GM21381 (cell line): ENCODE data around the gene AJM1.

Source experiments
- ATAC-seq: cut with Tn5 transposase; IDR thresholded peaks from one replicate; pipeline ENCODE4 v1.9.1; 2021; ENCODE audit warnings: mild to moderate bottlenecking, moderate library complexity; ENCODE audit not compliant: unreplicated experiment

AJM1 gene

DNA sequence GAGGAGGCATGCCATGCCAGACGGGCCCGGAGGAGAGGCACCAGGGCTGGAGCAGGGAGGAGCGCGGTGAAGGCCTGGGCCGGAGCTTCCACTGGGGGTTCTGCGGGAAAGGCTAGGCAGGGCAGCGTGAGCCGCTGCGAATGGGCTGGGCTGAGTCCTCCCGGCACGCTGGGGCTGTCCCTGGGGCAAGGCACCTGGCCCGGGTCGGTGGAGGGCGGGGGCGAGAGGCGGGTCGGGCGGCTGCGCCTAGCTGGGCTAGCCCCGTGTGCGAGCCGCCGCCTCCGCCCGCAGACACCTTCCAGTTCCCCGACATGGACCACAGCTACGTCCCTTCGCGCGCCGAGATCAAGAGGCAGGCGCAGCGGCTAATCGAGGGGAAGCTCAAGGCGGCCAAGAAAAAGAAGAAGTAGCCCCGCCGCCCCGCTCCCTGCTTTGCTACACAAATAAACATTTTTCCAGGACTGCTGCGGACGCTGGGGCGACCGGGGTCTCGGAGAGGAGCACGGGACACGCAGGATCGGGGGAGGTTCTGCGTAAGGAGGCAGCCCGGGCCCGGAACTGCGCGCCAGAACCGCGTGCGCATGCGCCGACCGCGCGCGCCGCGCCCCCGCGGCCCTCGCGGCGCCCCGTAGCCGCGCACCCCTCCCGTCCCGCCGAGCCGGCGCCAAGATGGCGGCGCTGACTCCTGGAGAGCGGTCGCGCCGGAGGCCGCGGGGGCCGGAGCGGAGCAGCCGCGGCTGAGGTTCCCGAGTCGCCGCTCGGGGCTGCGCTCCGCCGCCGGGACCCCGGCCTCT is 34.8 kb upstream of the AJM1 start, which contains the start of gene RABL6:
Gene RABL6 (plus strand): TSS at position 668 of the 794 bp plus-strand sequence. CDS start 249 bp downstream, outside the sequence.
- ATAC-seq, result peak; percentile 69

- peak; percentile 32 for ATAC-seq
Observed at GRCh38 chr9:136808075-136808805, 34.0 kb upstream of the AJM1 start.

DNA sequence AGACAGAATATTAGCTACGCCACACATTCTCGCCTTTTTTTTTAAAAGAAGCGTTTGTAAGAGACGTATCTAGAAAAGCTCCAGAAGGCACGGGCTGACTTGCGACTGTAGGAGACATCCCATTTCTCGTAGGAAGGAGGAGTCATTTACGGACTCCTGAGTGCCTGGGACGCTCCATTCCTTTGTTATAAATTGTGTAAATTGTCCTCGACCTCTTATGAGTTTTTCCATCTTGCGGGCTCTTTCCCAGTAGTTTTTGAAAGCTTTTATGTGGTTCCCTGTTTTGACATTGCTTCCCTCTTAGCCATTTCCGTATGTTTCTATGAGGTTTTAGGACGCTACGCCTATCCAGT is 33.5 kb upstream of the AJM1 start:
- ATAC-seq, result no peak

DNA sequence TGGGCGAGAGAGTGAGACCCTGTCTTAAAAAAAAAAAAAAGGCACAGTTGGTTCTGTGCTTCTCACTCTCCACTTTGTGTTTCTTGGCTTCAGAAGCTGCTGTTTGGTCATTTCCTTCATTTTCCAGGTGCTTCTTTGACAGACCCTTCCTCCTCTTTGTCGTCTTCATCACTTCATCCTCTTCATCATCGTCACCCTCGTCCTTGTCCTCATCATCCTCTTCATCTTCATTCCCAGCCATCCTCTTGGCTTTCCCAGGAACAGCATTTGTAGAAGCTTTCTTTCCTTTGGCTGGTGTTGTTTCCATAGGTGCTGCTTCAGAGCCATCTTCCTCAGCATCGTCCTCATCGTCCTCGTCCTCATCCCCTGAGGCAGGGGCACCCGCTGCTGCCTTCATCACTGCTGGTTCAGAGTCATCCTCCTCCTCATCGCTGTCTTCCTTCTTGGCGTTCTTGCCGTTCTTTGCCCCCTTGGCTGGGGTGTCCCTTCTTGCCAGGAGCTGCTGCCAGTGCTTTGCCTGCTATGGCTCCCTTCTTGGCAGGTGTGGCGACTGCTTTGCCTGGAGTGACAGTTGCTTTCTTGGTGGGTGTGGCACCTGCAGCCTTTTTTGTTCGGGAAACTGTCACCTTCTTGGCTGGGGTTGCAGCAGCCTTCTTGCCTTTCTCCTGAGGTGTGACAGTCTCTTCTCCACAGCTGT is 27.4 kb upstream of the AJM1 start:
- ATAC-seq, result no peak

DNA sequence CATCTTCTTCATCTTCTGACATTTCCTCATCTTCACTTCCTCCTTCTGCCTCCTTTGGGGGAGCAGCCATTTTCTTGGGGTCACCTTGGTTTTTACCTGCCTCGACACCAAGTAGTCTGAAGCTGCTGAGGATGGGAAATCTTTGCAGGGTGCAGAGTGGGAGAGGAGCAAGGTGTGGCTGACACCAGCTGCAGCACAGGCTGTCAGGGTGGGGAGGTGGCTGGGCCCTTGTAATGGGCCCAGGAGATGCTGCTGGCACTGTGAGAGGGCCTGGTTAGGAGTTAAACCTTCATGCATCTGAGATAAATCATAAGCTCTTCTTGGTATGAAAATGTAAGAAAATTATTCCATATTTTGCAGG is 26.9 kb upstream of the AJM1 start:
- no peak for ATAC-seq

DNA sequence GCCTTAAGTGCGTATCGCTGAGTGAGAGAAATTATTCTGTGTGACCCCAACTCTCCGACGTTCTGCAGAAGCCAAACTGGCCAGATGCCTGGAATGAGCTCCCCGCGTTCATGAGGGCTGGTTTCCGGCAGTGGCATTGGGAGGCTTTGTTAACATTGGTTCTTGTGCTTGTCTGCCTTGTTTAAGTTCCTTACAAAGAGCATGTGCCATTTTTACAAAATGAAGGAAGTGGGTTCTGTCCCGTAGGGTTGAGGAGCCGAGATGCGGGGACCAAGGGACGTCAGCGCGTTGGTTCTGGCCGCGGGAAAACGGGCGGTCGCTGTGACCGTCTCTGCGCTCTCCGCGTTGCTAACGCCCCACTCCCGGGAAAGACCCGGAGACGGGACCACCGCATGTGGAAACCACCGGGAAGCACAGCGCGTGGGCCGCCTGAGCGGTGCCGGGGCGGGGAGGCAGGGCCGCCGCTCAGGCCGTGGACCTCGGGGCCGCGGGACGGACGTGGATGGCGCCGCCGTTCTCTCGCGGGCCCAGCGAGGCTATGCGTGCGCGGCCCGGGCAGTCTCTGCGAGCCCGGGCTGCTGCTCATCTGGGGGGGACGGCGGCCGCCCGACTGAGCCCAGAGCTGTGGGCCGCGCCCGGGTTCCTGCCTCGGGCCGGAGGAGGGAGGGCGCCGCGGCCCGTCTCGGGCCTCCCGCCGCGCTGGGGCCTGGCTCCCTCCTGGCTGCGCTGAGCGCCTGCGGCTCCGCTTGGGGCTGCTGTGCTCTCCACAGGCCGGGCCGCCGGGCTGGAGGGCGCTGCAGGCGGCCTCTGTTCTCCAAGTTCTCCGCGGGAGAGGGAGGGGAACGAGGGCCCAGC is 21.1 kb upstream of the AJM1 start:
- ATAC-seq, result no peak

GRCh38 chr9:136821826-136822544 is 20.3 kb upstream of the AJM1 start:
- no peak for ATAC-seq

DNA sequence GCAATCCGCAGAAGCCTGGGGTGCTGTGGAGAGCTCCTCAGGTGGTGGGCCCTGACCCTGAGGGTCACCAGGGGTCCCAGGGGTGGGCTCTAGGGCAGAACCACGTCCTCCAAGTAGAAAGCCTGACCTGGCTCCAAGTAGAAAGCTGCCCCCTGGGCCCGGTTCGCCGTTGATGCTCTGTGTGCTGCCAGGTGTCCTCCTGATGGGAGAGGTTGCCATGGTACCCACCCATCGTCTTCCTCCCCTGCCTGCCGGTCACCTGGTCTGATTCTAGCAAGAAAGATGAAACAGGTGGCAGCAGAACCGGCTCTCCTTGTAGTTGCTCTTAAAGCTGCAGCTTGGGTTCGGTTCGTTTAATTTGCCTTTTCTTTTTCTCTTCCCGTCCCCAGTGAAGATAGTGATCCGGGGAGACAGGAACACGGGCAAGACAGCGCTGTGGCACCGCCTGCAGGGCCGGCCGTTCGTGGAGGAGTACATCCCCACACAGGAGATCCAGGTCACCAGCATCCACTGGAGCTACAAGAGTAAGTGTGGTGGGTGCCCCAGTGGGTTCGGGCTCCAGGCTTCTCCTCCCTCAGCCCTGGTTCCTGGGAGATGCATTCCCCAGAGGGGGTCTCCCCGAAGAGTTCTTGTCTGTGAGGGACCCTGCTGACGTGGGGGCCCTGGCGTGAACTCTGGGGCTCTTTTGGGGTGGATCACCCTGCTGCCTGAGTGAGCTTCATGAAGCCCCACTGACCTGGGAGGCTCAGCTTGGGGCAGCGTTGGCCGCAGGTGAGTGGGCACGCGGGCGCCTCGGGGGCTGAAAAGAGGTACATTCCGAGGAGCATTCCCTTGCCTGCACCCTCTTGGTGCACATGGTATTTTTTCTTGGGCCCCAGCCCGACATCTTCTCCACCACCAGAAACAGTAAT is 18.9 kb upstream of the AJM1 start:
- no peak for ATAC-seq

DNA sequence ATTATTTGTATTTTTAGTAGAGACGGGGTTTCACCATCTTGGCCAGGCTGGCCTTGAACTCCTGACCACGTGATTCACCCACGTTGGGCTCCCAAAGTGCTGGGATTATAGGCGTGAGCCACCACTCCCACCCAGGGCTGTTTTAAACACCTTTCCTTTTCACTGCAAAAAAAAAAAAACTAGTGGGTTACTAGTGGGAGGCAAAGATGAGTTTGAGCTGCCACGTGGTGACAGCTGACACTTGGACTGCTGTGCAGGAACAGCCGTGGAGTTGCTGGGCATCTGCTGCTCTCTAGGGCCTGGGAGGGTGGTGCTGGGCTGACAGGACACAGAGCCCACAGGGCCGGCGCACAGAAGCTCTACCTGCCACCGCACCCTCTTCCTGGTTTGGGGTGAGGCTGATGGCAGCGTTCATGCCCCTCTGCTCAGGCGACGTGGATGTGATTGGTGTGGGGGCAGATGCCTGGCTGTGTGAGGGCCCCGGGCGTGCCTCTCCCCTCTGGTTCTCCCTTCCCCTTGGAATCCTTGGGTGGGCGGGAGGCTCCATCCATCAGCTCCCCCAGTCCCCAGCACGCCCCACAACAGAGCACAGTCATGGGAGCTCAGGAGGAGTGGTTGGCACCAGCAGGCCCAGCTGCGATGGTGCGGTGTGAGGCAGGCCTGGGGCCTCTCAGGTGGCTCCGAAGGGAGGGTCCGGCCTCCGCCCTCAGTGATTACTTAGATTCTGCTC is 17.6 kb upstream of the AJM1 start:
- ATAC-seq, result no peak

GRCh38 chr9:136825295-136826187 is 16.7 kb upstream of the AJM1 start:
- ATAC-seq, result no peak

GRCh38 chr9:136826188-136826541 is 16.1 kb upstream of the AJM1 start:
- no peak for ATAC-seq

DNA sequence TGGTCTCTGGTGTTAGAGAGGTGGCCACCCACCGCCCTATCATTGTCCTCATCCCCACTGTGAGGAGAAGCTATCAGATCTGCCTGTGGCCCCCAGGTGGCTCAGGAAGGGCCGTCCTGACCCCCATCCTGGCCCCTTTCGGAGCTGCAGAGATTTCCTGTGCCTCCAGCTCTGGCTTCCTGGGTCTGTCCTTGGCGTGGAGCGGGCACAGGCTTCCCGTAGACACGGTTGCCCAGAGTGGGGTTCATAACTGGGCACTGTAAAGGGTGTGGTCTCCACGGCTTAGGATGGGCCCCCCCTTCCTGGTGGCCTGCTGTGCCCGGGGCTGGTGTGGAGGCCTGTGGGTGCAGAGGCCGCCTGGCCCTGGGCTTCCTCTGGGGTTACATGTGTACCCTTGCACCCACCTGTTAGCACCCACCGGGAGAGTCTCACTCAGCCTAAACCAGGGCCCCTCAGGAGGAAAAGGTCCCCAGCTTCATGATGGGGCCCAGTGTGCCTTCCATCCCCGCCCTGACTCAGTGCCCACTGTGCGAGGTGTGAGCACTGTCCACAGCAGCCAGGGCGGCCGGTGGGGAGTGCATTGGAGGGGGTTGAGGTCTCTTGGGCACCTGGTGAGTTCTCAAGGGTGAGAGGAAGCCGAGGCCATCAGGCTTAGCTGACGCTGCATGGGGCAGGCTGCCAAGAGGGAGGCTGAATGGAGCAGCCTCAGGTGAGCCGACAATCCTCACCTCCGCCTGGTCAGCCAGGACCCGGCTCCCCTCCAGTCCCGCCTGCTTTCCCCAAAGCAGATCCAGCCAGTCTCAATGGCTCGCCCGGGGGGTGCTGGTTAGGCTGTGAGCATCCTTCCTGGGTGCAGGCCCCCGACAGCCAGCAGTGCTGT is 15.3 kb upstream of the AJM1 start:
- no peak for ATAC-seq

DNA sequence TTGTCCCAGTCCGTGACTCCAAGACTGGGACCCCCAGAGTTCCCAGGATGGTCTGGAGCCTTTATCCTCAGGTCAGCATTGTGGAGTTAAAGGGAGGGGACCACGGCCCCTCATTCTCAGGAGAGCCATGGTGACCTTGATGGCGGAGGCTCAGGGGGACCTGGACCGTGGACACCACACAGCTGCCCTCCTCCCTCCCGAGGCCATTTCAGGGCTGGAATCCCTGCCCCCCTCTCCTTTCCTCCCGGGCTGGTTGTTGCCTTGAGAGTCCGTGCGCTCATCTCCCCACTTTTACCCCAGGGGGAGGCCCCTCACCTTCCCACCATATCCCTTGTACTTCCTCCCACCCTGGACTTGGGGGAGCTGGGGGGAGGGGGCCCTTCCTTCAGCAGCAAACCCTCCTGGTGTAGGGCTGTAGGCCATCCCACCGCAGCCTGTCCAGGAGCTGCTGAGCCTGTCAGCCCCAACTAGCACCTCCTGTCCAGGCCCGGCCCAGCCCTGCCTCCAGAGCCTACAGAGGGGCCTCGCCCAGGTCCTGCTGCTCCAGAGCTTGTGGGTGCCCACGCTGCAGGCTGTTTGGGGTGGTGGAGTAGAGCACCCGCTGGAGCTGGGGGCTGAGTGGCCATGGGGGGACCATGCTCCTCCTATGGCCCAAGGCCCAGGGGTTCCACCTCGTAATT is 14.3 kb upstream of the AJM1 start:
- ATAC-seq, result no peak

- ATAC-seq, result no peak
Observed at GRCh38 chr9:136828474-136829140, 13.7 kb upstream of the AJM1 start.

DNA sequence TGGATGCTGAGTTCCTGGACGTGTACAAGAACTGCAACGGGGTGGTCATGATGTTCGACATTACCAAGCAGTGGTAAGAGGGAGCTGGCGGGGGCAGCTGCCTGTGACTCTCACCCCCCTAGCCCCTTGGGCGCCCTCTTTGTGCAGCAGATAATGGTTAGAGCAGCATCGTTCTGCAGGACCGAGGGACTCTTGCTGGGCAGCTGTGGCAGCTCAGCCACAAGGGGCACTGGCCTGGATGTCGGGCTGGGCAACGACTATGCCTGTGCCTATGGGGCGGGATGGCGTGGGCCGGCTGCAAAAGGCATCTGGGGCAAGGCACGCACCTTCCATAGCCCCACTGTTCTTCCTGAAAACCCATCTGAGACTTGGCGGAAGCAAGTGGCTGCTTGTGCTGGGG is 12.9 kb upstream of the AJM1 start:
- no peak for ATAC-seq
